HG03139 (cell line): ENCODE results near the gene TNKS2.
A peak's percentile ranks its signal among the peaks of the same experiment; 100 is the strongest.
"Not testable (repeated sequence)": the region's sequence is repeated elsewhere in the genome, so short reads cannot be mapped to it uniquely, and the experiment has no call there.

Experiments used
- ATAC-seq: cut with Tn5 transposase; IDR thresholded peaks from one replicate; pipeline ENCODE4 v1.9.1; 2021; ENCODE audit not compliant: unreplicated experiment

TNKS2 gene

DNA sequence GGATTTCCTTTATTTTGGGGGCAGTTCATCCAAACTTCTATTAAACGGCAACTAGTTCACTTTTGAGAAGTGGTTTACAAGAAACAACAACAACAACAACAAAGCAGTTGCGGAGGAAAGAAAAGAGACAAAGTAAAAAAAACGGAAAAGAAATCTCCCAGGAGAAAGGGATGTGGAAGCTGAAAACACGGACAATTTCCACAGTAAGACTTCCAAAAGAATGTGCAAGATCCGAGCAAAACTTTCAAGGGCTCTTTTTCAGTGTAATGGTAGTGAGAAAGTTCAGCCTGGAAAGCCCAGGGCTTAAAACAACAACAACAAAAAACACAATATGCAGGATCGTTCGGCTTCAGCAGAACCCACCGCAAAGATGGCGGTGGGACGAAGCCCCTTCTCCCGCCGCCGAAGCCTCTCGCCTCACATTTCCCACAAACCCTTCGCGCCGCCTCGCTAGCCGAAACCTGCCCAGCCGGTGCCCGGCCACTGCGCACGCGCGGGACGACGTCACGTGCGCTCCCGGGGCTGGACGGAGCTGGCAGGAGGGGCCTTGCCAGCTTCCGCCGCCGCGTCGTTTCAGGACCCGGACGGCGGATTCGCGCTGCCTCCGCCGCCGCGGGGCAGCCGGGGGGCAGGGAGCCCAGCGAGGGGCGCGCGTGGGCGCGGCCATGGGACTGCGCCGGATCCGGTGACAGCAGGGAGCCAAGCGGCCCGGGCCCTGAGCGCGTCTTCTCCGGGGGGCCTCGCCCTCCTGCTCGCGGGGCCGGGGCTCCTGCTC, at the start of gene TNKS2:
Gene TNKS2 (plus strand): TSS at position 553 of the 775 bp plus-strand sequence. CDS start 265 bp downstream, outside the sequence.
- ATAC-seq = peak; percentile 73

GRCh38 chr10:91749592-91749991, 48.6 kb upstream of the TNKS2 start:
- not testable (repeated sequence) for ATAC-seq

DNA sequence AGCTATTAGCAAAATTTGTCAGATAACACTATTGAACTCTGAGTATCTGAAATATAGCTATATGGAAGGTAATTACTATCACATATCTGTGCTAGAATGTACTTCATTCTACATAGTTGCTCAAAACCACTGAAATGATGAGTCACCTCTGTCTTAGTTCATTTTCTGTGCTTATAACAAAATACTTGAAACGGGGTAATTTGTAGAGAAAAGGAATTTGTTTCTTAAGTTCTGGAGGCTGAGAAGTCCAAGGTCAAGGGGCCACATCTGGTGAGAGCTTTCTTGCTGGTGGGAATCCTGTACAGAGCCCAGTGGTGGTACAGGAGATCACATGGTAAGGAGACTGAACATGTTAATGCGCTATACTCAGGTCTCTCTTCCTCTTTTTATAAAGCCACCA, 41.9 kb upstream of the TNKS2 start:
- ATAC-seq = no peak

DNA sequence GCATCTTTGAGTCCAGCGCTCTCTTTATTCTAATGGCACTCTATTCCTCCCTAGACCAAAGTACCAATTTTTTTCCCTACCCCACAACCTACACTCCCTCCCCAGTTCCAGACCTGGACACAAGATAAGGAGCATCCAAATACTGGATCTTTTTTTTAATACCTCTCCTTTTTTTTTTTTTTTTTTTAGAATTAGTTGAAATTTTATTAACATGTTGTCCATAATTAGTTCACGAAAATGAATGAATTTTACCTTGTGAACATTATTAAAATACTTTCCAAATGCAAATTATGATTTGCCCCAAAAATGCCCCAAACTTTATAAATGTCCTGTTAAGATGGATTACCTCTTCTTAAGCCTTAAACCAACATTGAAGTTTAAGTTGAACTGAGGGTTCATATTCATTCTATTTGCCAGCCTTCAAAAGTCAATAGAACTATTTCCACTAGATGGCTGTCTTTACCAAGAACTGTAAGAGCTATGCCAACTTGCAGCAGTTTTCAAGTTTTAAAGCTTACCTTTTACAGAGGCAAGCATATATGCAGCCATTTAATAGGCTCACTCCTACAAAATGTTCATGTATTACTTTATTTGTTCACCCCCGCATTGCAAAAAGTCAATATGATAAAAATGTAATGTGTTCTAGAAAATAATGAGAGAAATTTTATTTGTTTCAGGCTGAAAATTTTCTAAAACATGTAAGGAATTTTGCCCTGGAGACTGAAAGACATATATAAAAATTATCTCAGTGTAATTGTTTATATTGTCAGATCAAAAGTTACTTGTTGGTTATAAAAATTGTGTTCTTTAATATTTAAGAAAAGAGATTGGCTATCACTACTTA, 39.7 kb upstream of the TNKS2 start:
- ATAC-seq = no peak

DNA sequence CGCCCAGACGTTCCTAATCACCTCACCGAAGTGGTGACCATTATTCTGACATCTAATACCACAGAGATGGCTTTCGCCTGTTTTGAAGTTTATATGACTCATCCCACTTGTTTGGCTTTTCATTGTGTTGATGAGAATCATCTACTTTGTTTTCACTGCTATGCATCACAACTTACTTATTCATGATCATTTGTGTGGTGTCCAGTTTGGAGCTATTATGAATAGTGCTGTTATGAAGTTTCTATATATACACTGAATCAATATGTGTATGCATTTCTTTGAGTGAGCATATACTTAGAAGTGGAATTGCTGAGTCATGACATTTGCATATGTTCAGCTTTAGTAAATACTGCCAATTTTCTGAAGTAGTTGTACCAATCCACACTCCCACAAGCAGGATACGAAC, 38.6 kb upstream of the TNKS2 start:
- ATAC-seq = no peak

GRCh38 chr10:91761721-91762120, 36.5 kb upstream of the TNKS2 start:
- ATAC-seq = no peak

GRCh38 chr10:91762878-91763277, 35.3 kb upstream of the TNKS2 start:
- no peak for ATAC-seq

DNA sequence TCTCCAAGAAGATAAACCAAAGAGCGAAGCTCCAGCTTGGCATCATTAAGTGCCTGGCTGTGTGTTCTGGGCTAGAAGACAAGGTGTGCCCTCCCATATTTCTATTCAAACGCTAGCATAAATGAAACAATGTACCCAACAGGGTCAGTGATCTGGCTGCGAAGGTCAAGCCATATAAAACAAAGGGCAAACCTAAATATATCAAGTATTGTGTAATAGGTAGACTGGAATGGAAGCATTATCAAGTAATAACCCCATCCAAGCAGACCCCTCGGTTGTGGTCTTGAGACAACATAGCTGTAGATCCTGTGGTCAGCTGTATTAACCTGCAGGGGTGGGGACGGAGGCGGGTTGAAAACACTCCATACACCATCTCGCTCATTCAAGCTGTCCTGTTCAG, 31.6 kb upstream of the TNKS2 start:
- ATAC-seq = no peak

- ATAC-seq = no peak
Measured at GRCh38 chr10:91768123-91768522, 30.1 kb upstream of the TNKS2 start.

DNA sequence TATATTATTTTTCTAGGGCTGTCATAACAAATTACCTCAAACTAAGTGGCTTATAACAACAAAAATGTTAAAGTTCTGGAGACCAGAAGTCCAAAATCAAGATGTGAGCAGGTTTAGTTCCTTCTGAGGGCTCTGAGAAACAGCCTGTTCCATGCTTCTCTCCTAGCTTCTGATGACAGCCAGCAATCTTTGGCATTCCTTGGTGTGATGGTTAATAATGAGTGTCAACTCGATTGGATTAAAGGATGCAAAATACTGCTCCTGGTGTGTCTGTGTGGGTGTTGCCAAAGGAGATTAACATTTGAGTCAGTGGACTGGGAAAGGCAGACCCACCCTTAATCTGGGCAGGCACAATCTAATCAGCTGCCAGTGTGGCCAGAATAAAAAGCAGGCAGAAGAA, 26.3 kb upstream of the TNKS2 start:
- no peak for ATAC-seq

GRCh38 chr10:91772461-91772860, 25.8 kb upstream of the TNKS2 start:
- no peak for ATAC-seq

DNA sequence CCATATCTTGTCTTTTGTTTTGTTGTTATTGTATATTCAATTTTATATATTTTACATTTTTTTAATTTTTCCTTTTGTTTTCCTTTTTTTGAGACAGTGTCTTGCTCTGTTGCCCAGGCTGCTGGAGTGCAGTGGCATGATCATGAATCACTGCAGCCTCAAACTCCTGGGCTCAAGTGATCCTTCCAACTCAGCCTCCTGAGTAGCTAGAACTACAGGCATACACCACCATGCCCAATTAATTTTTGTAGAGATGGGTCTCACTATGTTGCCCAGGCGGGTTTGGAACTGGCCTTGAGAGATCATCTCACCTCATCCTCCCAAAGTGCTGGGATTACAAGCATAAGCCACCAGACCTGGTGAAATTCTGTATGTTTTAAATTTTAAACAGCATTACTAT, 25.4 kb upstream of the TNKS2 start:
- no peak for ATAC-seq

- no peak for ATAC-seq
Measured at GRCh38 chr10:91774571-91774970, 23.7 kb upstream of the TNKS2 start.

DNA sequence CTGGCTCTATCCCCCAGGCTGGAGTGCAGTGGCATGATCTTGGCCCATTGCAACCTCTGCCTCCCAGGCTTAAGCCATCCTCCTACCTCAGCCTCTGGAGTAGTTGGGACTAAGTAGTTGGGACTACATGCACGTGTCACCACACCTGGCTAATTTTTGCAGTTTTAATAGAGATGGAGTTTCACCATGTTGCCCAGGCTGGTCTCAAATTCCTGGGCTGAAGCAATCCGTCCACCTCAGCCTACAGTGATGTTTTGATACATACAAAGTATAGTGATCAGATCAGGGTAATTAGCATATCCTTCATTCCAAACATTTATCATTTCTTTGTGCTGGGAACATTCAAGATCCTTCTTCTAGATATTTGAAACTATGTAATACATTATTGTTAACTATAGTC, 22.5 kb upstream of the TNKS2 start:
- ATAC-seq = no peak

GRCh38 chr10:91776266-91776665, 22.0 kb upstream of the TNKS2 start:
- no peak for ATAC-seq

- no peak for ATAC-seq
Measured at GRCh38 chr10:91778485-91778884, 19.7 kb upstream of the TNKS2 start.

DNA sequence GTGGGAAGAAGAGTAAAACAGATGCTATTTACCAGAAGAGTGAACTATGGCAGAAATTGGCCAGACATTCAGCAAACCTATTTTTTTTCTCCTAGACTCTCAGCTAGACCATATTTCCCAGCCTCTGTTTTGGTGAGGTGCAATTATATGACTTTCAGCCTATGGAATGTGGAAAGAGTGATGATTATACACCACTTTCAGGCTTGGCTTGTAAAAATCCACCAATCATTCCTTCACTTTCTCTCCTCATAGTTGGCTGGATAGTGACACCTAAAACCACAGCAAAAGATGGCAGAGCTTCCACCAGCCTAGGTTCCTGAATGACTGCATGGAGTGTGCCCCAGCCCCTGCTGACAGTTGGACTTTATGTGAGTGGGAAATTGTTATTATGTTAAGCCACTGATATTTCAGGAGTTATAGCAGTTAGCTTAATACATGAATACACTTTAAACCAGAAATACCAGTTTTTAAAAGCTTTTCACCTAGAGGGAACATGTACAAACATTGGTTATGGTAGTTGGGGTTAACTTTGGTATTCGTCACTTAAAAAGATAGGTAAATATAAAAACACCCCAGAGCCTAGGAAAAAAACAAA, 19.1 kb upstream of the TNKS2 start:
- no peak for ATAC-seq

GRCh38 chr10:91782539-91782938, 15.7 kb upstream of the TNKS2 start:
- ATAC-seq = no peak

DNA sequence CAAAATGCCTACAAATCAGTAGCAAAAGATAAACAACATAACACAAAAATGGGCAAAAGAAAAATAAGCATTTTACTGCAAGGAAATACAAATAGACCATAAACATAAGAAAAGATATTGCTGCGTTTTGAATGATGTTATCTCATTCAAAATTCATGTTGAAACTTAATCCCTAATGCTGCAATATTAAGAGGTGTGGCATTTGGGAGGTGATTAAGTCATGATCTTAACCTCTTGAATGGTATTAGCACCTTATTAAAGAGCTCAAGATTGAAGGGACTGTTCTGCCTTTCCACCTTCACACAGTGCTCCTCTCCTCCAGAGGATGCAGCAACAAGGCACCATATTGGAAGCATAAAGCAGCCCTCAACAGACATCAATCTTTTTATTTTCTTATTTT, 12.4 kb upstream of the TNKS2 start:
- no peak for ATAC-seq

DNA sequence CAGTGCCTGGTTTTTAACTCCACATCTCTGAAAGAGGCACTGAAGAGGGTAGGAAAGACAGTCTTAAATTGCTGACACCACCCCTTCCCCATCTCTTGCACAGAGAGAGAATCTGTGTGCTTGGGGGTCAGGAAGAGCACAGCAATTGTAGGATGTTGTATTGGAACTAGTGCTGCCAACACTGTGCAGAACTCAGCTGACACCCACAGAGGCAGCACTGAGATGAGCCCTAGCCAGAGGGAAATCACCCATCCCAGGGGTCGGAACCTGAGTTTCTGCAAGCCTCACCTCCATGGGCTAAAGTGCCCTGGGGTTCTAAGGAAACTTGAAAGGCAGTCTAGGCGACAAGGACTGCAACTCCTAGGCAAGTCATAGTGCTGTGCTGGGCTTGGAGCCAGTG, 11.0 kb upstream of the TNKS2 start:
- ATAC-seq = no peak

DNA sequence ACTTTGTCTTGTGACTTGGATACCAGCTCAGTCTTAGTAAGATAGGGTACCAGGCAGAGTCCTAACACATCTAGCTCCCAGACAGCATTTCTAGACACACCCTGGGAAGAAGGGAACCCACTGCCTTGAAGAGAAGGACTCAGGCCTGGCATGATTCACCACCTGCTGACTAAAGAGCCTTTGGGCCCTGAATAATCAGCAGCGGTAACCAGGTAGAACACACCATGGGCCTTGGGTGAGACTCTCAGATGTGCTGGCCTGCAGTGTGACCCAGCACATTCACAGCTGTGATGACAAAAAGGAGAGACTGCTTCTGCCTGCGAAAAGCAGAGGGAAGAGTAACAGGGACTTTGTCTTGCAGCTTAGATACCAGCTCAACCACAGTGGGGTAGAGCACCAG, 10.4 kb upstream of the TNKS2 start:
- ATAC-seq = no peak

DNA sequence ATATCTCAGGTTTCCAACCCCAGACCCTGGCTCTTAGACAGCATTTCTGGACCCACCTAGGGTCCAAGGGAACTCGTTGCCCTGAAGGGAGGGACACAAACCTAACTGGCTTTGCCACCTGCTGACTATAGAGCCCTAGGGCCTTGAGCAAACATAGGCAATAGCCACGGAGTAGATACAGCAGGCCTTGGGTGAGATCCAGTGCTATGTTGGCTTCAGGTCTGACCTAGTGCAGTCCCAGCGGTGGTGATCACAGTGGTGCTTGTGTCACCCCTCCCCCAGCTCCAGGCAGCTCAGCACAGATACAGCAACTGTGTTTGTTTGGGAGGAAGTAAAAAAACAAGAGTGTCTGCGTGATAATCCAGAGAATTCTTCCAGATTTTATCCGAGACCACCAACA, 9.7 kb upstream of the TNKS2 start:
- no peak for ATAC-seq
